Left forelimb (tissue), 1 donor: Measurements from ENCODE around the gene NPTX2.
A peak's percentile ranks its signal among the peaks of the same experiment; 100 is the strongest.
"Not testable (repeated sequence)": the region's sequence is repeated elsewhere in the genome, so short reads cannot be mapped to it uniquely, and the experiment has no call there.

Experiments used
- DNase-seq: peaks from one replicate; pipeline ENCODE4 v3.0.0-alpha.2; 2018; ENCODE audit warnings: low spot score

The NPTX2 gene

GRCh38 chr7:98617051-98617959 lies at the start of gene NPTX2:
Gene NPTX2 (plus strand): TSS chr7:98617285. CDS start chr7:98617462, 177 bp downstream.
- DNase-seq: peak; percentile 86

GRCh38 chr7:98567991-98568390 lies 49.1 kb upstream of the NPTX2 start:
- no peak for DNase-seq

- no peak for DNase-seq
Observed at GRCh38 chr7:98568891-98569290, 48.2 kb upstream of the NPTX2 start.

- no peak for DNase-seq
Observed at GRCh38 chr7:98569691-98570337, 47.3 kb upstream of the NPTX2 start.

- no peak for DNase-seq
Observed at GRCh38 chr7:98571006-98571405, 46.1 kb upstream of the NPTX2 start.

GRCh38 chr7:98571986-98572385 lies 45.1 kb upstream of the NPTX2 start:
- DNase-seq: no peak

- DNase-seq: not testable (repeated sequence)
Observed at GRCh38 chr7:98572716-98573115, 44.4 kb upstream of the NPTX2 start.

GRCh38 chr7:98573816-98574215 lies 43.3 kb upstream of the NPTX2 start:
- no peak for DNase-seq

- DNase-seq: no peak
Observed at GRCh38 chr7:98575878-98576277, 41.2 kb upstream of the NPTX2 start.

- no peak for DNase-seq
Observed at GRCh38 chr7:98584830-98585229, 32.3 kb upstream of the NPTX2 start.

GRCh38 chr7:98591926-98592325 lies 25.2 kb upstream of the NPTX2 start:
- no peak for DNase-seq

GRCh38 chr7:98594348-98594747 lies 22.7 kb upstream of the NPTX2 start:
- DNase-seq: no peak

GRCh38 chr7:98594787-98595186 lies 22.3 kb upstream of the NPTX2 start:
- DNase-seq: no peak

GRCh38 chr7:98598846-98599615 lies 18.1 kb upstream of the NPTX2 start:
- no peak for DNase-seq

- DNase-seq: no peak
Observed at GRCh38 chr7:98599886-98600285, 17.2 kb upstream of the NPTX2 start.

GRCh38 chr7:98602755-98603398 lies 14.2 kb upstream of the NPTX2 start:
- DNase-seq: no peak

- DNase-seq: no peak
Observed at GRCh38 chr7:98603399-98603788, 13.7 kb upstream of the NPTX2 start.

GRCh38 chr7:98613601-98614425 lies 3.3 kb upstream of the NPTX2 start:
- no peak for DNase-seq

GRCh38 chr7:98616381-98617050 lies 569 bp upstream of the NPTX2 start:
- DNase-seq: no peak

GRCh38 chr7:98617960-98618418 lies 904 bp downstream of the NPTX2 start:
- no peak for DNase-seq
